ENCODE results near the gene DCTN5.
"Not testable (repeated sequence)": the region's sequence is repeated elsewhere in the genome, so short reads cannot be mapped to it uniquely, and the experiment has no call there.

Gene DCTN5

DNA sequence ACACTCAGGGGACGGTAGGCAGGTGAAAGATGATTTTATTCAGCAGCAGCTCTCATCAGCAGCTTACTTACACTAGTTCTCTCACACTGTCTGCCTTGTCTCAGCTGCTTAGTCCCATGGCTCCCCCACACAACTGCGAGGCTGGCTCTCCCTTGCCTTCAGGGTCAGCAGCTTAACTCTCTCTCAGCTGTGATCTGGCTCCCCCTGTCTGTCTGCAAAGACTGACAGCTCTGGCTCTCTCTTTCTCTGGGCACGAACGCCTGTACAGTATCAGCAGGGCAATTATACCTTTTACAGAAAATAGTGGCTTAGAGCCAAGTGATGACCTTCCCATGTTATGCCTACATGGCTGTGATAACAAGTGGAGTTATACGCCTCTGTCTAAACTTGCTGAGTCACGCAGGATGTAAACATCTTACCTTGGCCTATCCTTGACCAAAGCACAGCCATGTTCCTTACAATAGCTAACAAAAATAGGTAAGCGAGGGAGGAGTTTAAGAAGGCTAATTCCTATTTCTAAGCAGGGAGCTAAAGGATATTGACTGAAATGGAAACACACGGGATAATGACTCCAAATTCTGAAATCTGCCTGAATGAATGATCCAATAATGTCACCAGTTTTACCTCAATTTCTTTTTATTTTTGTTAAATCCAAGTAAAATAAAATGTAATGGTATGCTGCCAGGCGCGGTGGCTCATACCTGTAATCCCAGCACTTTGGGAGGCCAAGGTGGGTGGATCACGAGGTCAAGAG, 44.1 kb upstream of the DCTN5 start:
- Mint-ChIP-seq H3K27me3 (ENCODE audit: low read depth, poor library complexity) (peaks cover under 1% of the 10 kb centered on the region), H3K27ac (peak overlapping the region; percentile 55), H3K36me3 (ENCODE audit: low read depth) (peaks cover 12% of the 10 kb centered on the region), H3K4me3 (peak overlapping the region; percentile 11), H3K4me1 (peaks cover 7% of the 10 kb centered on the region), H3K9me3 (no peaks in the 10 kb centered on the region)
- TF ChIP-seq, protein P1, sequence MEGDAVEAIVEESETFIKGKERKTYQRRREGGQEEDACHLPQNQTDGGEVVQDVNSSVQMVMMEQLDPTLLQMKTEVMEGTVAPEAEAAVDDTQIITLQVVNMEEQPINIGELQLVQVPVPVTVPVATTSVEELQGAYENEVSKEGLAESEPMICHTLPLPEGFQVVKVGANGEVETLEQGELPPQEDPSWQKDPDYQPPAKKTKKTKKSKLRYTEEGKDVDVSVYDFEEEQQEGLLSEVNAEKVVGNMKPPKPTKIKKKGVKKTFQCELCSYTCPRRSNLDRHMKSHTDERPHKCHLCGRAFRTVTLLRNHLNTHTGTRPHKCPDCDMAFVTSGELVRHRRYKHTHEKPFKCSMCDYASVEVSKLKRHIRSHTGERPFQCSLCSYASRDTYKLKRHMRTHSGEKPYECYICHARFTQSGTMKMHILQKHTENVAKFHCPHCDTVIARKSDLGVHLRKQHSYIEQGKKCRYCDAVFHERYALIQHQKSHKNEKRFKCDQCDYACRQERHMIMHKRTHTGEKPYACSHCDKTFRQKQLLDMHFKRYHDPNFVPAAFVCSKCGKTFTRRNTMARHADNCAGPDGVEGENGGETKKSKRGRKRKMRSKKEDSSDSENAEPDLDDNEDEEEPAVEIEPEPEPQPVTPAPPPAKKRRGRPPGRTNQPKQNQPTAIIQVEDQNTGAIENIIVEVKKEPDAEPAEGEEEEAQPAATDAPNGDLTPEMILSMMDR (IDR thresholded peaks at IDR 0.05), result no peak
- peak; percentile 18 for DNase-seq

DNA sequence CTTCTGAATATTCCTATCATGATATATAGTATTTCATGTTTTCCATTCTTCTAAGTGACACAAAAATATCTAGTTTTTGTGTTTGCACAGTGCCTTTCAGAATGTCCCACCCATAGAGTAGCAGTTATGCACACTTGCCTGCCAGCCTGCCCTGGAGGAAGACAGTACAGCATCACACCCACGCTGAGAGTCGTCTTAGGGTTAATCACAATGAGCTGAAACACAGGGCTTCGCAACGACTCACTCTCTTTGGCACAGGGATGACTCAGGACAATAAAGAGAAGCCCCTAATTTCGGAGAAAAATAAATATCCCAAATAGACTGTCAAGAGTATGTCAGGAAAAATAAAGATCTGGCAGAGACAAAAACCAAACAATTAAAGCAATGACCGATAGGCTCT, 33.5 kb upstream of the DCTN5 start:
- no peaks in the 10 kb centered on the region for H3K4me1 Mint-ChIP-seq
- no peak overlapping the region for H3K4me3 Mint-ChIP-seq
- H3K27ac Mint-ChIP-seq, result peak overlapping the region; percentile 93
- peaks cover 21% of the 10 kb centered on the region for H3K36me3 Mint-ChIP-seq (ENCODE audit: low read depth)
- H3K9me3 Mint-ChIP-seq, result no peaks in the 10 kb centered on the region
- H3K27me3 Mint-ChIP-seq (ENCODE audit: low read depth, poor library complexity), result no peaks in the 10 kb centered on the region
- TF ChIP-seq, protein P1 (IDR thresholded peaks at IDR 0.05), result no peak
- DNase-seq, result no peak

DNA sequence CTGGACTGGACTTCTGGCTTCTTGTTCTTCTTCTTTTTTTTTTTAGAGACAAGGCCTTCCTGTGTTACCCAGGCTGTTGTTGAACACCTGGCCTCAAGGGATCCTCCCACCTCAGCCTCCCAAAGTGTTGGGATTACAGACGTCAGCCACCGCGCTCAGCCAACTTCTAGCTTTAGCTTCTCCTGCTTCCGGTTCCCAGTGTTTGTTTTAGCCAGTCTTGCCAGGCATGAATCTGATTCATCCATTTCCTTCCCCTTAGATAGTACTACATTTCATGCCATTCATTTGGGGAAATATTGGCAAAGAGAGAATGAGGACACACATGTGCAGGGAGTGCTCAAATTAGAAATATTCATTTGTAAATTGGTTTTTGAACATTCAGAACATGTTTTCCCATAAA, 33.1 kb upstream of the DCTN5 start:
- TF ChIP-seq, protein P1 (IDR thresholded peaks at IDR 0.05), result no peak
- peaks cover 19% of the 10 kb centered on the region for H3K36me3 Mint-ChIP-seq (ENCODE audit: low read depth)
- no peak overlapping the region for H3K4me3 Mint-ChIP-seq
- H3K27ac Mint-ChIP-seq, result peak overlapping the region; percentile 93
- H3K9me3 Mint-ChIP-seq, result no peaks in the 10 kb centered on the region
- H3K27me3 Mint-ChIP-seq (ENCODE audit: low read depth, poor library complexity), result no peaks in the 10 kb centered on the region
- no peaks in the 10 kb centered on the region for H3K4me1 Mint-ChIP-seq
- no peak for DNase-seq

DNA sequence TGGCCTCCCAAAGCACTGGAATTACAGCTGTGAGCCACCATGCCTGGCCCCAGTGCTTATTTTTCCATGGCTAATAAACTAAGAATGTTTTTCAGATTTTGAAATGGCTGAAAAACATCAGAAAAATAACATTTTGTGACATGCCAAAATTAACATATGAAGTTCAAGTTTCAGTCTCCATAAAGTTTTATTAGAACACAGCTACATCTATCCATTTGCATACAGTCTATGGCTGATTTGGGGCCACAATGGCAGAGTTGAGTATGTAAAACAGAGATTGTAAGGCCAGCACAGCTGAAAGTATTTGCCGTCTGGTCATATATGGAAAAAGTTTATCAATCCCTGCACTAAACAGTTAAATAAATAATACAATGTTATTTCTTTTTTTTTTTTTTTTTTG, 31.3 kb upstream of the DCTN5 start:
- H3K27ac Mint-ChIP-seq, result no peak overlapping the region
- H3K9me3 Mint-ChIP-seq, result no peaks in the 10 kb centered on the region
- DNase-seq, result no peak
- TF ChIP-seq, protein P1 (IDR thresholded peaks at IDR 0.05), result no peak
- H3K4me3 Mint-ChIP-seq, result no peak overlapping the region
- no peaks in the 10 kb centered on the region for H3K4me1 Mint-ChIP-seq
- peaks cover 15% of the 10 kb centered on the region for H3K36me3 Mint-ChIP-seq (ENCODE audit: low read depth)
- no peaks in the 10 kb centered on the region for H3K27me3 Mint-ChIP-seq (ENCODE audit: low read depth, poor library complexity)

DNA sequence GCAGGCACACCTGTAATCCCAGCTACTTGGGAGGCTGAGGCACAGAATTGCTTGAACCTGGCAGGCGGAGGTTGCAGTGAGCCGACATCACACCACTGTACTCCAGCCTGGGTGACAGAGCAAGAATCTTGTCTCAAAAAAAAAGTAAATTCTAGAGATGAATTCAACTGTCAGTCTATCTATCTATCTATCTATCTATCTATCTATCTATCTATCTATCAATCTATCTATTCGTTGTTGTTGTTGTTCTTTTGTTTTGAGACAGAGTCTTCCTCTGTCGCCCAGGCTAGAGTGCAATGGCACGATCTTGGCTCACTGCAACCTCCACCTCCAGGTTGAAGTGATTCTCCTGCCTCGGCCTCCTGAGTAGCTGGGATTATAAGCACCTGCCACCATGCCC, 30.4 kb upstream of the DCTN5 start:
- not testable (repeated sequence) for H3K9me3 Mint-ChIP-seq; H3K4me3 Mint-ChIP-seq; H3K4me1 Mint-ChIP-seq; DNase-seq; H3K27ac Mint-ChIP-seq; H3K27me3 Mint-ChIP-seq (ENCODE audit: low read depth, poor library complexity)
- peaks cover 18% of the 10 kb centered on the region for H3K36me3 Mint-ChIP-seq (ENCODE audit: low read depth)

DNA sequence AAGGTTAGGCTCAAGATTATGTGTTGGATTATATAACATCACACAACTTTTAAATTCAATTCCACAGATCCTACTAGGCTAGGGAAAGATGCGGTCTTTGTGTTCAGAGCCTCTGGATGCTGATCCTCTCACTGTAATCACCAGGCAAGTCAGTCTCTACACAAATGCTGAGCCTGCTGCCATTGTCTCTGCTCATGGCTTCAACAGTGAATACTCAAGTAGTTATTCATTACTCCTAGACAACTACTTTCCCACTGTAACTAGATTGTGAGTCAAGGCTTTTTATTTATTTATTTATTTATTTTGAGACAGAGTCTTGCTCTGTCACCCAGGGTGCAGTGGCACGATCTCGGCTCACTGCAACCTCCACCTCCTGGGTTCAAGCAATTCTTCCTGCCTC, 29.3 kb upstream of the DCTN5 start:
- H3K9me3 Mint-ChIP-seq, result no peaks in the 10 kb centered on the region
- peaks cover 24% of the 10 kb centered on the region for H3K36me3 Mint-ChIP-seq (ENCODE audit: low read depth)
- DNase-seq, result no peak
- no peaks in the 10 kb centered on the region for H3K27me3 Mint-ChIP-seq (ENCODE audit: low read depth, poor library complexity)
- H3K4me1 Mint-ChIP-seq, result no peaks in the 10 kb centered on the region
- TF ChIP-seq, protein P1 (IDR thresholded peaks at IDR 0.05), result no peak
- H3K4me3 Mint-ChIP-seq, result no peak overlapping the region
- H3K27ac Mint-ChIP-seq, result no peak overlapping the region
